HepG2 (cell line): ENCODE results near the gene SHISA4. TPM values are rescaled to one million over a fixed set of nuclear protein-coding genes. Genes with fewer than 3 reads are reported as not detected.

Experiments used
- ATAC-seq: fragments of 200-7000 bp; cut with Tn5 transposase; 3 replicates; pipeline ENCODE4 v1.9.1; 2020; ENCODE audit warnings: mild to moderate bottlenecking, moderate library complexity
- BruUV-seq: library from RNA; stranded (reverse); fragments of 400-500 nt; replicated peaks from 2 replicates; lab custom pipeline; 2021; lab: Mats Ljungman, UMichigan
- CTCF ChIA-PET: fragments of 300-600 bp; formaldehyde crosslinking; extraction: SDS; loops from one replicate; lab custom pipeline; 2021; ENCODE audit warnings: low total read pairs, inconsistent platforms, low intra/inter-chr PET ratio; lab: Yijun Ruan, JAX
- POLR2A ChIA-PET: fragments of 350-600 bp; sonication (Branson Sonifier 250); formaldehyde crosslinking; loops from one replicate; lab custom pipeline; 2020; ENCODE audit warnings: antibody characterized with exemption, inconsistent platforms; lab: Yijun Ruan, JAX
- DNase-seq: peaks from one replicate; pipeline ENCODE4 v3.0.0-alpha.2; 2015; ENCODE audit warnings: low spot score
- FAIRE-seq: peaks from 3 replicates; lab custom pipeline; 2011; peaks lifted over from hg19 to GRCh38; lab: Jason Lieb, UNC
- H2AFZ ChIP-seq: one replicate; pipeline ENCODE4 v1.6.1; 2011; ENCODE audit warnings: low read length, inconsistent platforms
- H3K27ac ChIP-seq: fragments of 300-600 bp; 3 replicates; pipeline ENCODE4 v1.8.0; 2011; ENCODE audit warnings: mixed run types, mild to moderate bottlenecking, mixed read lengths, low read length, inconsistent platforms; ENCODE audit not compliant: insufficient read depth; ENCODE audit errors: extremely low read length
- H3K27me3 ChIP-seq, 2 experiments: fragments of 200-600 bp in 1 of 2; 2 replicates in 1 of 2; 3 replicates in 1 of 2; pipeline versions ENCODE4 v1.6.0 to v1.8.0; 2011; ENCODE audit warnings: low read length in 2 of 2, mild to moderate bottlenecking in 2 of 2, moderate library complexity in 2 of 2, inconsistent platforms in 1 of 2; ENCODE audit not compliant: insufficient read depth in 2 of 2, control insufficient read depth in 1 of 2
- H3K36me3 ChIP-seq, 2 experiments: fragments of 200-600 bp in 1 of 2; replicated peaks in 1 of 2; 2 replicates in 1 of 2; 3 replicates in 1 of 2; pipeline versions ENCODE4 v1.5.1 to v1.8.0; 2011; ENCODE audit warnings: low read length in 2 of 2, inconsistent platforms in 1 of 2; ENCODE audit not compliant: insufficient read depth in 2 of 2, control insufficient read depth in 1 of 2
- H3K4me1 ChIP-seq: 2 replicates; pipeline ENCODE4 v1.5.1; 2012; ENCODE audit warnings: low read length, inconsistent platforms; ENCODE audit not compliant: insufficient read depth
- H3K4me2 ChIP-seq: 2 replicates; pipeline ENCODE4 v1.6.0; 2011; ENCODE audit warnings: low read depth, low read length, inconsistent platforms
- H3K4me3 ChIP-seq, 3 experiments: fragments of 200-600 bp in 1 of 3; sonication (generic), shearing (Covaris generic) in 1 of 3; replicated peaks in 1 of 3; 2 replicates each; pipeline ENCODE4 v1.5.1; 2011 to 2016; ENCODE audit warnings: low read length in 3 of 3, inconsistent platforms in 2 of 3, low read depth in 2 of 3, mild to moderate bottlenecking in 2 of 3, control low read depth in 1 of 3, mixed read lengths in 1 of 3; ENCODE audit not compliant: insufficient read depth in 1 of 3
- H3K79me2 ChIP-seq: one replicate; pipeline ENCODE4 v1.6.1; 2011; ENCODE audit warnings: low read length, inconsistent platforms; ENCODE audit not compliant: insufficient read depth
- H3K9ac ChIP-seq: 2 replicates; pipeline ENCODE4 v1.6.0; 2011; ENCODE audit warnings: mild to moderate bottlenecking, low read depth, low read length, inconsistent platforms; ENCODE audit not compliant: insufficient read depth
- H3K9me3 ChIP-seq: 2 replicates; pipeline ENCODE4 v1.5.1; 2012; ENCODE audit warnings: mild to moderate bottlenecking, low read length
- H4K20me1 ChIP-seq: 2 replicates; pipeline ENCODE4 v1.6.0; 2011; ENCODE audit warnings: inconsistent platforms, mild to moderate bottlenecking, low read length, moderate library complexity; ENCODE audit not compliant: insufficient read depth
- CTCF ChIP-seq: sonication (generic); formaldehyde crosslinking; IDR thresholded peaks from 2 replicates; pipeline ENCODE4 v1.5.0; 2020; ENCODE audit warnings: mild to moderate bottlenecking, missing genetic modification reagents, moderate library complexity
- DNMT1 ChIP-seq: sonication (generic); formaldehyde crosslinking; IDR thresholded peaks from 2 replicates; pipeline ENCODE4 v1.5.1; 2020; ENCODE audit warnings: mild to moderate bottlenecking, missing genetic modification reagents
- HMG20B ChIP-seq: conservative IDR thresholded peaks from 2 replicates; pipeline ENCODE4 v1.6.1; 2016; ENCODE audit warnings: missing genetic modification reagents, missing compliant biosample characterization
- PHF5A ChIP-seq: IDR thresholded peaks from one replicate; pipeline ENCODE4 v1.6.1; 2018; ENCODE audit warnings: low read depth, missing genetic modification reagents; ENCODE audit not compliant: unreplicated experiment
- PLRG1 ChIP-seq: fragments of 450-650 bp; conservative IDR thresholded peaks from 2 replicates; pipeline ENCODE4 v1.6.1; 2016
- STAG1 ChIP-seq: sonication (generic); formaldehyde crosslinking; IDR thresholded peaks from 2 replicates; pipeline ENCODE4 v1.4.0; 2020; ENCODE audit warnings: missing genetic modification reagents
- ZNF605 ChIP-seq: sonication (generic); formaldehyde crosslinking; IDR thresholded peaks from 2 replicates; pipeline ENCODE4 v1.8.0; 2022; ENCODE audit warnings: mild to moderate bottlenecking, missing genetic modification reagents
- ZNF672 ChIP-seq: sonication (generic); formaldehyde crosslinking; IDR thresholded peaks from 2 replicates; pipeline ENCODE4 v1.8.1; 2022; ENCODE audit warnings: missing genetic modification reagents
- whole genome bisulfite sequencing: methylation state at CpG from one replicate; pipeline ENCODE4 v1.1.6; 2017; ENCODE audit warnings: low lambda C conversion rate; 5-methylcytosine and 5-hydroxymethylcytosine counted together
- in situ Hi-C: cut with HindIII; loops from 2 replicates; pipeline ENCODE4 v1.10.0; 2017; ENCODE audit warnings: low pct_unique_long_range_greater_than_20kb; ENCODE audit not compliant: extremely low pct_ligation_motif_present
- intact Hi-C: fragments of 100-400 bp; cut with micrococcal nuclease; formaldehyde crosslinking; loops from one replicate; pipeline ENCODE4 v1.10.0; 2022; ENCODE audit not compliant: unreplicated experiment
- polyA plus RNA-seq, 8 experiments: library from polyadenylated mRNA; depleted of rRNA in 3 of 8; stranded (reverse) in 7 of 8; unstranded in 1 of 8; fragments of >200 nt; fragmentation: Illumina TruSeq in 4 of 8; extraction: Trizol in 4 of 8; gene quantifications; 2 replicates each; pipeline versions ENCODE4 v1.2.1 to v1.2.3, GENCODE V29; 2011 to 2016; ENCODE audit warnings: low read depth in 4 of 8, missing spikeins in 1 of 8, mixed read lengths in 1 of 8; ENCODE audit not compliant: insufficient read depth in 1 of 8
- total RNA-seq, 5 experiments: library from RNA; depleted of rRNA; stranded (reverse); fragments of >200 nt; fragmentation: Illumina TruSeq; extraction: Trizol; gene quantifications; 2 replicates each; pipeline ENCODE4 v1.2.3, GENCODE V29; 2016; ENCODE audit warnings: low read depth in 1 of 5

Gene SHISA4
- total and polyA plus RNA-seq, 2 of the 13 experiments (the other 11 are each of a cell fraction or from before 2014, with no cell fraction given), result 0.51 to 1.0 TPM

- FAIRE-seq, result no peak
- Histone ChIP-seq H3K36me3 (no peaks in the 10 kb centered on the region), H3K9me3 (no peaks in the 10 kb centered on the region), H3K27me3 (no peaks in the 10 kb centered on the region)
- POLR2A ChIA-PET, result interaction anchor here (1.9 kb wide), 1 partner anchor 58 kb away, joined by 6 read pairs; the partner anchor contains the start of gene TIMM17A
- in situ Hi-C loops, result loop anchor here (5.0 kb wide), 1 partner anchor 235 kb away; no protein-coding TSS in a partner anchor
- TF ChIP-seq DNMT1 (CRISPR knock-in tag), result no peak
- peak; percentile 13; the same call in 1 of the 2 replicates for TF ChIP-seq STAG1
- TF ChIP-seq CTCF (CRISPR knock-in tag), result peak; percentile 22; the same call in 1 of the 2 replicates
- TF ChIP-seq, all 625 proteins: peak for 2
- CTCF ChIA-PET, result interaction anchor here (2.7 kb wide), 1 partner anchor 76 kb away, joined by 28 read pairs; no protein-coding TSS in a partner anchor
- WGBS, result 25% methylated on average over 2 of the region's 2 CpGs
- BruUV-seq, result no TSS peak
- ATAC-seq (no peak), DNase-seq (no peak)
- Histone ChIP-seq H3K4me2 (no peak overlapping the region), H3K79me2 (no peaks in the 10 kb centered on the region), H4K20me1 (no peaks in the 10 kb centered on the region), H3K9ac (no peak overlapping the region), H3K27ac (no peak overlapping the region), H3K4me1 (no peaks in the 10 kb centered on the region), H2AFZ (no peak overlapping the region), H3K4me3 (no peak overlapping the region)
- intact Hi-C loops, result loop anchor here (5.0 to 10.0 kb wide), 2 partner anchors 60 to 218 kb away; partner anchors contain the start of gene TIMM17A
Observed at GRCh38 chr1:201896951-201897391, 8.3 kb downstream of the SHISA4 start.

- WGBS, result 8% methylated on average over 4 of the region's 4 CpGs
- in situ Hi-C loops, result loop anchor here (5.0 kb wide), 1 partner anchor 234 kb away; no protein-coding TSS in a partner anchor
- ATAC-seq (no peak), FAIRE-seq (no peak), DNase-seq (no peak)
- Histone ChIP-seq H3K79me2 (no peaks in the 10 kb centered on the region), H3K4me1 (no peaks in the 10 kb centered on the region), H3K4me2 (no peak overlapping the region), H3K4me3 (no peak overlapping the region), H3K27ac (no peak overlapping the region), H3K27me3 (no peaks in the 10 kb centered on the region), H3K36me3 (no peaks in the 10 kb centered on the region), H3K9me3 (no peaks in the 10 kb centered on the region), H4K20me1 (no peaks in the 10 kb centered on the region), H2AFZ (no peak overlapping the region), H3K9ac (no peak overlapping the region)
- intact Hi-C loops, result loop anchor here (5.0 to 10.0 kb wide), 2 partner anchors 59 to 216 kb away; partner anchors contain the start of gene TIMM17A
- POLR2A ChIA-PET, result no interaction called here
- CTCF ChIA-PET, result no interaction called here
- TF ChIP-seq PHF5A (CRISPR knock-in tag) (no peak), ZNF605 (CRISPR knock-in tag) (no peak), PLRG1 (no peak), HMG20B (CRISPR knock-in tag) (no peak), ZNF672 (CRISPR knock-in tag) (no peak)
- no TSS peak for BruUV-seq
Observed at GRCh38 chr1:201898240-201898894, 9.7 kb downstream of the SHISA4 start.
